Measurements from ENCODE around the gene ADGRB3. TPM values are rescaled to one million over a fixed set of nuclear protein-coding genes. Genes with fewer than 3 reads are reported as not detected.

The ADGRB3 gene
- total and polyA plus RNA-seq, 4 donors: 0.21 to 2.3 (median 0.48) TPM

DNA sequence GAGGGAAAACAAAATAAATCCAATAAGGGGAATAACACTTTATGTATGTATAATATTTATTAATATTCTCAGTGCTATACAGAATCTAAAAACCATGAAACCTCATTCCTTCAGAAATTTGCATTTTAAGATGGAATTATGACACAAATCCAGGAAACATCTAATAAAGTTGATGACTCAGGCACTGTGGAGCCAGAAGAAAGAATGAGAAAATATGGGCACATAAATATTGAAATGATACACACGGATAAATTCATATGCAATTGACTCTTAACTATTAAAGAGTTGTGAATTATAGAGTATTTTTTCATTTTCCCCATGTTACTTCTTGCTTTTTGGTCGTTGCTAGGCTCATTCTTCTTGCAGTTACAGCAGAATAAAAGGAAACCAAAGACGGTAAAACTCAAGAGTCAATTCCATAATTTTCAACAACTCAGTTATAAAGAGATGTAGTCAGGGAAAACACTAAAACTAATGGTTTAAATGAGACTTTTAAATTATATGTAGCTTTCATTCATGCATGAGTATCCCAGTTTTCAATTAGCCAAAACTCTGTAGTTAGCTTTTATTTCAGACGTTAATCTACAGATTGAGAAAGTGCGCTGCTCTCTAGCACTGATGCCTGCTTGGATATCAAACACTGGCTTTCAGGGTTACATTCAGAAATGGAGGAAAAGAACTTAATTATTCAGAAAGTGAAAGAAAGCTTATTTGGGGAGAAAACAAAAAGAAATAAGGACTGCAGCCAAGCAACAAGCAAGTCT lies 95.4 kb downstream of the ADGRB3 start:
- Histone ChIP-seq H3K9ac (ENCODE audit: low read depth in 1 of 2, low read length in 2 of 2) (no peak overlapping the region), H3K4me1 (ENCODE audit: control insufficient read depth in 4 of 4, insufficient read depth in 4 of 4, low read length in 3 of 4) (peaks cover 0 to 19% (median 17%) of the 10 kb centered on the region in 4 donors), H3K9me3 (ENCODE audit: control insufficient read depth in 4 of 4, low read length in 3 of 4) (peaks cover 0 to 2% (median 0%) of the 10 kb centered on the region in 4 donors), H3K36me3 (ENCODE audit: control insufficient read depth in 4 of 4, insufficient read depth in 3 of 4, low read depth in 1 of 4, low read length in 3 of 4) (no peaks in the 10 kb centered on the region), H3K27ac (ENCODE audit: low read depth in 1 of 2, low read length in 2 of 2) (no peak overlapping the region), H3K4me3 (ENCODE audit: low read depth in 1 of 3, low read length in 3 of 3) (no peak overlapping the region), H3K27me3 (ENCODE audit: control insufficient read depth in 4 of 4, insufficient read depth in 4 of 4, low read length in 3 of 4) (no peaks in the 10 kb centered on the region)
- 79% methylated on average over 5 of the region's 5 CpGs for WGBS
- TF ChIP-seq EGR1 (IDR thresholded peaks at IDR 0.05; ENCODE audit: low read depth in 2 of 2) (no peak), YY1 (IDR thresholded peaks at IDR 0.05) (no peak), GABPA (IDR thresholded peaks at IDR 0.05 in 1 of 2, conservative IDR thresholded peaks at IDR 0.05 in 1 of 2) (no peak), JUND (IDR thresholded peaks at IDR 0.05) (no peak), FOXA2 (IDR thresholded peaks at IDR 0.05) (no peak), NR2F2 (IDR thresholded peaks at IDR 0.05) (no peak), SP1 (IDR thresholded peaks at IDR 0.05) (no peak), HNF4A (conservative IDR thresholded peaks at IDR 0.05) (no peak), FOXA1 (IDR thresholded peaks at IDR 0.05) (no peak), RAD21 (IDR thresholded peaks at IDR 0.05) (no peak), RXRA (IDR thresholded peaks at IDR 0.05) (no peak), HNF4G (IDR thresholded peaks at IDR 0.05) (no peak), TAF1 (conservative IDR thresholded peaks at IDR 0.05) (no peak)
- TF ChIP-seq, protein P1, sequence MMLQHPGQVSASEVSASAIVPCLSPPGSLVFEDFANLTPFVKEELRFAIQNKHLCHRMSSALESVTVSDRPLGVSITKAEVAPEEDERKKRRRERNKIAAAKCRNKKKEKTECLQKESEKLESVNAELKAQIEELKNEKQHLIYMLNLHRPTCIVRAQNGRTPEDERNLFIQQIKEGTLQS (IDR thresholded peaks at IDR 0.05): no peak
- TF ChIP-seq, protein P2, sequence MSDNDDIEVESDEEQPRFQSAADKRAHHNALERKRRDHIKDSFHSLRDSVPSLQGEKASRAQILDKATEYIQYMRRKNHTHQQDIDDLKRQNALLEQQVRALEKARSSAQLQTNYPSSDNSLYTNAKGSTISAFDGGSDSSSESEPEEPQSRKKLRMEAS (IDR thresholded peaks at IDR 0.05): no peak
- TF ChIP-seq, protein P3, sequence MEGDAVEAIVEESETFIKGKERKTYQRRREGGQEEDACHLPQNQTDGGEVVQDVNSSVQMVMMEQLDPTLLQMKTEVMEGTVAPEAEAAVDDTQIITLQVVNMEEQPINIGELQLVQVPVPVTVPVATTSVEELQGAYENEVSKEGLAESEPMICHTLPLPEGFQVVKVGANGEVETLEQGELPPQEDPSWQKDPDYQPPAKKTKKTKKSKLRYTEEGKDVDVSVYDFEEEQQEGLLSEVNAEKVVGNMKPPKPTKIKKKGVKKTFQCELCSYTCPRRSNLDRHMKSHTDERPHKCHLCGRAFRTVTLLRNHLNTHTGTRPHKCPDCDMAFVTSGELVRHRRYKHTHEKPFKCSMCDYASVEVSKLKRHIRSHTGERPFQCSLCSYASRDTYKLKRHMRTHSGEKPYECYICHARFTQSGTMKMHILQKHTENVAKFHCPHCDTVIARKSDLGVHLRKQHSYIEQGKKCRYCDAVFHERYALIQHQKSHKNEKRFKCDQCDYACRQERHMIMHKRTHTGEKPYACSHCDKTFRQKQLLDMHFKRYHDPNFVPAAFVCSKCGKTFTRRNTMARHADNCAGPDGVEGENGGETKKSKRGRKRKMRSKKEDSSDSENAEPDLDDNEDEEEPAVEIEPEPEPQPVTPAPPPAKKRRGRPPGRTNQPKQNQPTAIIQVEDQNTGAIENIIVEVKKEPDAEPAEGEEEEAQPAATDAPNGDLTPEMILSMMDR (IDR thresholded peaks at IDR 0.05; ENCODE audit: low read depth, low read length, missing input control): no peak
- TF ChIP-seq, protein P4, sequence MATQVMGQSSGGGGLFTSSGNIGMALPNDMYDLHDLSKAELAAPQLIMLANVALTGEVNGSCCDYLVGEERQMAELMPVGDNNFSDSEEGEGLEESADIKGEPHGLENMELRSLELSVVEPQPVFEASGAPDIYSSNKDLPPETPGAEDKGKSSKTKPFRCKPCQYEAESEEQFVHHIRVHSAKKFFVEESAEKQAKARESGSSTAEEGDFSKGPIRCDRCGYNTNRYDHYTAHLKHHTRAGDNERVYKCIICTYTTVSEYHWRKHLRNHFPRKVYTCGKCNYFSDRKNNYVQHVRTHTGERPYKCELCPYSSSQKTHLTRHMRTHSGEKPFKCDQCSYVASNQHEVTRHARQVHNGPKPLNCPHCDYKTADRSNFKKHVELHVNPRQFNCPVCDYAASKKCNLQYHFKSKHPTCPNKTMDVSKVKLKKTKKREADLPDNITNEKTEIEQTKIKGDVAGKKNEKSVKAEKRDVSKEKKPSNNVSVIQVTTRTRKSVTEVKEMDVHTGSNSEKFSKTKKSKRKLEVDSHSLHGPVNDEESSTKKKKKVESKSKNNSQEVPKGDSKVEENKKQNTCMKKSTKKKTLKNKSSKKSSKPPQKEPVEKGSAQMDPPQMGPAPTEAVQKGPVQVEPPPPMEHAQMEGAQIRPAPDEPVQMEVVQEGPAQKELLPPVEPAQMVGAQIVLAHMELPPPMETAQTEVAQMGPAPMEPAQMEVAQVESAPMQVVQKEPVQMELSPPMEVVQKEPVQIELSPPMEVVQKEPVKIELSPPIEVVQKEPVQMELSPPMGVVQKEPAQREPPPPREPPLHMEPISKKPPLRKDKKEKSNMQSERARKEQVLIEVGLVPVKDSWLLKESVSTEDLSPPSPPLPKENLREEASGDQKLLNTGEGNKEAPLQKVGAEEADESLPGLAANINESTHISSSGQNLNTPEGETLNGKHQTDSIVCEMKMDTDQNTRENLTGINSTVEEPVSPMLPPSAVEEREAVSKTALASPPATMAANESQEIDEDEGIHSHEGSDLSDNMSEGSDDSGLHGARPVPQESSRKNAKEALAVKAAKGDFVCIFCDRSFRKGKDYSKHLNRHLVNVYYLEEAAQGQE (IDR thresholded peaks at IDR 0.05): no peak
- TF ChIP-seq, protein P5, sequence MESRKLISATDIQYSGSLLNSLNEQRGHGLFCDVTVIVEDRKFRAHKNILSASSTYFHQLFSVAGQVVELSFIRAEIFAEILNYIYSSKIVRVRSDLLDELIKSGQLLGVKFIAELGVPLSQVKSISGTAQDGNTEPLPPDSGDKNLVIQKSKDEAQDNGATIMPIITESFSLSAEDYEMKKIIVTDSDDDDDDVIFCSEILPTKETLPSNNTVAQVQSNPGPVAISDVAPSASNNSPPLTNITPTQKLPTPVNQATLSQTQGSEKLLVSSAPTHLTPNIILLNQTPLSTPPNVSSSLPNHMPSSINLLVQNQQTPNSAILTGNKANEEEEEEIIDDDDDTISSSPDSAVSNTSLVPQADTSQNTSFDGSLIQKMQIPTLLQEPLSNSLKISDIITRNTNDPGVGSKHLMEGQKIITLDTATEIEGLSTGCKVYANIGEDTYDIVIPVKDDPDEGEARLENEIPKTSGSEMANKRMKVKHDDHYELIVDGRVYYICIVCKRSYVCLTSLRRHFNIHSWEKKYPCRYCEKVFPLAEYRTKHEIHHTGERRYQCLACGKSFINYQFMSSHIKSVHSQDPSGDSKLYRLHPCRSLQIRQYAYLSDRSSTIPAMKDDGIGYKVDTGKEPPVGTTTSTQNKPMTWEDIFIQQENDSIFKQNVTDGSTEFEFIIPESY (IDR thresholded peaks at IDR 0.05): no peak
- DNase-seq (ENCODE audit: low spot score): no peak
